Anterior cingulate cortex (tissue), 58 donors: ENCODE measurements around the gene KLHL6.
"Not testable (repeated sequence)": the region's sequence is repeated elsewhere in the genome, so short reads cannot be mapped to it uniquely, and the experiment has no call there.

Experiments
- DNase-seq, 58 donors: peaks; one replicate each; lab custom pipeline; 2025; lab: John Stamatoyannopoulos, UW

The KLHL6 gene

DNA sequence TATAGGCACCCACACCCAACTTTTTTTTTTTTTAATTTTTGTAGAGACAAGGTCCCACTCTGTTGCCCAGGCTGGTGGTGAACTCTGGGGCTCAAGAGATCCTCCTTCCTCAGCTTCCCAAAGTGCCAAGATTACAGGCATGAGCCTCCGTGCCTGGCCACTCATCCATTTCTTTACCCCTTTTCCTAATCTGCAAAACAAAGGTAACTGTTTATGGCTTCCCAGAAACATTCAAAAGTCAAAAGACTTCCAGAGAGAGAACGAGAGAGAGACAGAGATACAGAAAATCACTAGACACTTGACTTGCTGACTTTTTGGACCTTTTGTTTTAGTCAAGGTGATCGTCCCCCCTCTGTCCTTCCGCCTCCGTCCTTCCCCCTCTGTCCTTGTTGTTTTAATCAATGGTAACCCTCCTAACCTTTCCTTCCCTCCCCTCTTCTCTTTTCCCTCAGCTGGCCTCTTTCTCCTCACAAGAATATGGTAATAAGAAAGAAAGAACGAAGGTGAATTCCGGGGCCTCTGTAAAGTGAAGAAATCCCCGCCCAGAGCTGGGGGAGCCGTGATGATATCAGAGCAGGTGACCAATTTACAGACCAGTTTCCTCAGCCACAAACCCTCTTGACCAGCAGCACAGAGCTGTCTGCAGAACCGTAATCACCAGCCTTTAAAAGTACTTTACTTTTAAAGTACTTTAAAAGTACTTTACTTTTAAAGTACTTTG, 21.9 kb downstream of the KLHL6 start:
- no peak for DNase-seq

DNA sequence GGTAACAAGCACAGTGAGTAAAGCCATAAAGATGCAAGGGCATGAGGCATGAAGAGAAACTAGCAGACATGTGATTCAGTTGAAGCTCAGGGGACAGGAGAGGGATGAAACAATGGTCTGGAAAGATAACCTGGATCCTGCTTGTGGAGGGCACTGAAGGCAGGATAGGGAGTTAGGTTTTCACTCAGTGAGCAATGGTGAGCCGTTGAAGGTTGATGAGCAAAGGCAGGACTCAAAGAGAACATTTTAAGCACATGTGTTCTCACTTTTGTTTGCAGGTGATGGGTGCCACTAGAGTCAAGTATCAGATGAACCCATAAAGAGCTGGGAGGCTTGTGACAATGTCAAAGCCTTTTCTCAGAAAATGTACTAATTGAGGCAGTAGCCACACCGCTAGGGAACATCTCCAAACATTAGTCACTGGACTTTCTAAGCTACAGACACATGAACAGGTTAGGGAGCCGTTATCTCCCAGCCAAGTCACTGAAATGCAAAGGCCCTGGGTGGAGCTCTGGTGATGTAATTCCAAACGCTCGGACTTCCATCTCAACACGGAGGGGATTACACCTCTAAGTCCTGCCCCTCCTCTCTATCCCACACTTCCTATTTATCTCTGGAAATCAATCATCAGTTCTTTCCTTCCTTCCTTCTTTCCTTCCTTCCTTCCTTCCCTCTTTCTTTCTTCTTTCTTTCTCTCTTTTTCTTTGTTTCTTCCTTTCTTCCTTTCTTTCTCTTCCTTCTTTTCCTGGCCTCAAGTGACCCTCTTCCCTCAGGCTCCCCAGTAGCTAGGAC, 22.7 kb downstream of the KLHL6 start:
- no peak for DNase-seq

DNA sequence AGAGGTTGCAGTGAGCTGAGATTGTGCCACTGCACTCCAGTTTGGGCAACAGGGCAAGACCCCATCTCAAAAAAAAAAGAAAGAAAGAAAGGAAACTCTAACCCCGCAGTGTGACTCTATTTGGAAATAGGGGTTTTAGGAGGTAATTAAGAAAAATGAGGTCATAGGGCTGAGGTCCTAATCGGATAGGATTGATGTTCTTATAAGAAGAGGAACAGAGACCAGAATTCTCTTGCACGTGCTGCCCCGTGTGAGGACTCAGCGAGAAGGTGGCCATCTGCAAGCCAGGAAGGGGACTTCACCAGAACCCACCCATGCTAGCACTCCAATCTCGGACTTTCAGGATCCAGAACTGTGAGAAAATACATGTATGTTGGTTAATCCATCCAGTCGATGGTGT, 25.8 kb downstream of the KLHL6 start:
- DNase-seq, result no peak

DNA sequence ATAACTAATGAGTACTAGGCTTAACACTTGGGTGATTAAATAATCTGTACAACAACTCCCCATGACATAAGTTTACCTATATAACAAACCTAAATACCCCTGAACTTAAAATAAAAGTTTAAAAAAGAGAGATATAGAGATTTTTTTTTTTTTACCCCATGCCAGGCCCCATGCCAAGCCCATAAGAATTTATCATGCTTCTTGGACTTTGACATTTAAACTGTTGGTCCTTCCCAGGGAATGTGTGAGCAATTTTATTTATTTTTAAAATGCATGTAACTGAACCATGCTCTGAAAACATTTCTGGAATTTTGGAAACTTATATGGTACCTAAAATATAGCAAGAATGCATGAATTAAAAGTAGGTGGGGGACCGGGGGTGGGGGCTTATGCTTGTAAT, 26.3 kb downstream of the KLHL6 start:
- no peak for DNase-seq

DNA sequence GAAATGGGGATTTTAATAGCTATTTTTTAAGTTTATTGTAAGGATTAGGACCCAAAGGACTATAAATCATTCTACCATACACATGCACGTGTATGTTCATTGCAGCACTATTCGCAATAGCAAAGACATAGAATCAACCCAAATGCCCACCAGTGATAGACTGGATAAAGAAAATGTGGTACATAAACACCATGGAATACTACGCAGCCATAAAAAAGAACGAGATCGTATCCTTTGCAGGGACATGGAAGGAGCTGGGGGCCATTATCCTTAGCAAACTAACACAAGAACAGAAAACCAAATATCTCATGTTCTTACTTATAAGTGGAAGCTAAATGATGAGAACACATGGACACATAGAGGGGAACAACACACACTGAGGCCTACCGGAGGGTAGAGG, 26.7 kb downstream of the KLHL6 start:
- not testable (repeated sequence) for DNase-seq

DNA sequence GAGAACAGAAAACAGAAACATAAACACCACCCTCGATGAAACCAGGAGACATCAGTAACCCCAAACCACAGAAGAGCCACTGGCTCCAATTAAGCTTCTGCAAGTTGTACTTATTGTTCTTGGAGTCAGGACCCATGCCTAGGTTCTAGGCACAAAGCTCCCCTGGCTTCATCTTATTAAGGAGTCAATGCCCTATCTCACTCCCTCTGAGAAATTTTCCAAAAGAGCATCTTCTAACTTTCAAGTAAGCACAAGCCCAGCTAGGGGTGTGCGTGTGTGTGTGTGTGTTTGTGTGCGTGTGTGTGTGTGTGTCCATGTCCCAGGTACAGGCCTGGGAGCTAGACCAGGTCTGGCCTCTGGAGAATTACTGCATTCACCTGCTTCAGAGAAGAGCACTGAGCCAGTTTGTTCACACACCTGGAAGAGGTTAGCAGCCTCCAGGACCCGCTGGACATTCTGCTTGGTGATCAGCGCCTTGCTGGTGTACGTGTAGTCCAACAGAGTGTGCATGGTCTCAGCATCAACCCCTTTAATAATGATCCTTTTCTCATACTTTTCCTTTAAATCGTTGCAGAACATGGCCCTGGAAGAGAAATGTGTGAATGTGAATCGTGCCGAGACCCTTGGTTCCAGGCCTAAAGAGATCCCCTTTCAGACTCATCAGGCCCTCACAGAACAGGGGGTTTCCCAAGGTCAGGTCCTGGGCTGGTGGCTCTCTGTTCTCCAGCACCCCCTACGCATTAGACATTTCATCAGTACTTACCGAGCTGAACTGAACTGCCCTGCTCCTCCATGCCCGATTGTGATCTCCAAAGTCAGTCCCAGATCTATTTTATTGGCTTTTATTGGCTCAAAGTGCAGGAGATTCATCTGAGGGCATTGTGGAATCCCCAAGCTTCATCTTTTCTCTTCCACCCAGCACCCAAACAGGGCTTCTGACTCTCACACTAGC, 27.8 kb downstream of the KLHL6 start:
- DNase-seq, result no peak

DNA sequence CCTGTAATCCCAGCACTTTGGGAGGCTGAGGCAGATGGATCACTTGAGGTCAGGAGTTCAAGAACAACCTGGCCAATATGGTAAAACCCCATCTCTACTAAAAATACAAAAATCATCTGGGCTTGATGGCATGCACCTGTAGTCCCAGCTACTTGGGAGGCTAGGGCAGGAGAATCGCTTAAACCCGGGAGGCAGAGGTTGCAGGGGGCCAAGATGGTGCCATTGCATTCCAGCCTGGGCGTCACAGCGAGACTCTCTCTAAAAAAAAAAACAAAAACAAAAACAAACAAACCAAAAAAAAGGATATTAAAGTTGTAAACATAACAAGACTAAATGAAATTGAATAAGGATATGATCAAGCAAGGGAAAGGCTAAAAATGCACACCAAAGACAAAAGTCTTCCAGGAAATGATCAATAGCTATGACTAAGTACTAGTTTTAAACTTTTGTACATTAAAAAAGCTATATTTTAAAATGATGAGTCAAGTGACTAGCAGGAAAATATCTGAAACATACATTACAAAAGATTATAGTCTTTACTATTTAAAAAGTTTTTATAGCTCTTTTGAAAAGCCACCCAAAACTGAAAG, 28.6 kb downstream of the KLHL6 start:
- DNase-seq, result no peak

DNA sequence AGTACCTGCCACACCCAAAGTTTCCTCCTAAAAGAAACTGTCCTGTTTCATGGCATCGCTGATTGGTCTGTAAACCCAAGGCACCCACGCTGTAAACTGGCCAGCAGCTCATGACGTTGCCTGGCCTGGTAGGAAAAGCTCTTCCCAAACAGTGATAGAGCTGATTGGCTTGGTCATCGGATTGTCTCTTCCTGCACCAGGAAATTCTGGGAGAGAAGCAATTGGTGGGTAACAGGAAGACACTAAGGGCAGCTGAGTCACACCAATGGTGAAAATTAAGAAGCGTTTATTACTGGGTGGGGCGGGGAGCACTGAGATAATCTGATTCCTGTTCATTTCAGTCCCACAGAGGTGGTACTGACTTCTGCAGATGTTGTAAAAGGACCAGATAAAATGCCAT, 31.0 kb downstream of the KLHL6 start:
- no peak for DNase-seq

DNA sequence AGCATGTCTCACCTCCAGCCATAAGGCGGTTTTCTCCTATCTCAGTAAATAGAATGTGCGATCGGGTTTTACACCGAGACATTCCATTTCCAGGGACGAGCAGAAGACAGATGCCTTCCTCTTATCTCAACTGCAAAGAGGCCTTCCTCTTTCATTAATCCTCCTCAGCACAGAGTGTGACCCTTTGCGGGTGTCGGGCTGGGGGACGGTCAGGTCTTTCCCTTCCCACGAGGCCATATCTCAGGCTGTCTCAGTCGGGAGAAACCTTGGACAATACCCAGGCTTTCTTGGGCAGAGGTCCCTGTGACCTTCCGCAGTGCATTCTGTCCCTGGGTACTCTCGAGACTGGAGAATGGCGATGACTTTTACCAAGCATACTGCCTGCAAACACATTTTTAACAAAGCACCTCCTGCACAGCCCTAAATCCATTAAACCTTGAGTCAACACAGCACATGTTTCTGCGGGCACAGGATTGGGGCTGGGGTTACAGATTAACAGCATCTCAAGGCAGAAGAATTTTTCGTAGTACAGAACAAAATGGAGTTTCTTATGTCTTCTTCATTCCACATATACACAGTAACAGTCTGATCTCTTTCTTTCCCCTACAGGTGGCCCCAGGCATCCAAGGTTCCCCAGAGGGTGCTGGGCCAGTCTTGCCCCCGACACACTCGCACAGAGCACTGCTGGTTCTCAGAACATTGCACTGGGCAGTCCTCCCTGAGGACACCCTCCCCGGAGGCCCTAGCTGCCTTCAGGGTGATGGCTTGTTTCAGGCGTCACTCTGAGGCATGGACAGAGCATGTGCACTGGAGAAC, 34.6 kb downstream of the KLHL6 start:
- DNase-seq, result not testable (repeated sequence)

DNA sequence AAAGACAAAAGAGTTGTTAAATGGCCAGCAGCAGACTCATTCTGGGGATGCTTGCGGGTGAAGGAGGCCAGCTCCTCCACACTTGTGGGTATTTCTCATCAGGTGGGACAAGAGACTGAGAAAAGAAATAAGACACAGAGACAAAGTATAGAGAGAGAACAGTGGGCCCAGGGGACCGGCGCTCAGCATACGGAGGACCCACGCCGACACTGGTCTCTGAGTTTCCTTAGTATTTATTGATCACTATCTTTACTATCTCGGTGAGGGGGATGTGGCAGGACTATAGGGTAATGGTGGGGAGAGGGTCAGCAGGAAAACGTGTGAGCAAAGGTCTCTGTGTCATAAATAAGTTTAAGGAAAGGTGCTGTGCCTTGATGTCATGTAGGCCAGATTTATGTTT, 35.2 kb downstream of the KLHL6 start:
- DNase-seq, result not testable (repeated sequence)

DNA sequence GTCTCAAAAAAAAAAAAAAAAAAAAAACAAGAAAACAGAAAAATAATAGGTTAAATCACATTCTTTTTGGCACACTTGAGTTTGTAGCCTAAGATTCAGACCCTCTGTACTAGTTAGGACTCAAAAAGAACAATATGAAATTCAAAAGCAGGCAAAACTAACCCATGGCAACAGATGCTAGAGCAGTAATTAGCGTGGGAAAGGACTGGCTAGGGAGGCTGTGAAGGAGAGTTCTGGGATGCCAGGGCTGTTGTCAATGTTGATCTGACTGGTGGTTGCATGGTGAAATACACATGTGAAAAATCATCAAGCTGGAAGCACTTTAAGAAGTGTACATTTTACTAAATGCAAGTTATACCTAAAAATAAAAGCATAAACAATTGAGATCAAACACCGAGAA, 35.6 kb downstream of the KLHL6 start:
- DNase-seq, result no peak

DNA sequence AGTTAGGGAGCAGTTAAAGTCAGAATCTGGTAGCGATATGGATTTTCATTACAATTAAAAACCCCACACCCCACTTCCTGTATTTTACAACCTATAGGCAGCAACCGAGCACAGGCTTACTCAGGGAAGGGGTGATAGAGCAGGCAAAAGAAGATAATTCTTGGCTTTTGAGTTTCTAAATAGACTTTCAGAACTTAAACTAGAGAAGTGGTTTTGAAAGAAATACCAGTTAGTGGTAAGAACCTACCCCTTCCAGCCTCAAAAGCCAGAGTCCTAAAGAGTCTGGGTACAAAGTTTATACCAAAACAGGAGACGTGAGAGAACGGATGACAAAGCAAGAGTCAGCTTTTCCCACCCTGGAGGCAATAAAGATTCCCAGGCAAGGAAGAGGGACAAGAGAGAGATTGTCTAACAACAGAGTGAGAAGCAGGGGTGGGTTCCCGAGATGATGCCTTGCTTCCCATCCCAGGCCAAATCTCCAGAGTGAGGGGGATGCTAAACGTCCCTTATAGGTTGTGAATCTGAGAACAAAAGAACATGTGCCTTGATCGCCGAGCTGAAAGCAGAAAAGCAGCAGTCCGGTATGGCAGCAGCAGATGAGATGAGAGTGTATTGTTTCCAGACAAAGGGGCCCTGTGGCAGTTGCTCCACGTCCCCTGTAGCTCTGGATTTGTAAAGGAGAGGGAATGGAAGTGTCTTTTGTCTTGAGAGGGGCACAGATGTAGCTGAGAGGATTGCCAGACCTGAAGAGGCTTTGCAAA, 36.8 kb downstream of the KLHL6 start:
- peak in 6 of 58 donors; percentile 7 to 40 (median 21) for DNase-seq

DNA sequence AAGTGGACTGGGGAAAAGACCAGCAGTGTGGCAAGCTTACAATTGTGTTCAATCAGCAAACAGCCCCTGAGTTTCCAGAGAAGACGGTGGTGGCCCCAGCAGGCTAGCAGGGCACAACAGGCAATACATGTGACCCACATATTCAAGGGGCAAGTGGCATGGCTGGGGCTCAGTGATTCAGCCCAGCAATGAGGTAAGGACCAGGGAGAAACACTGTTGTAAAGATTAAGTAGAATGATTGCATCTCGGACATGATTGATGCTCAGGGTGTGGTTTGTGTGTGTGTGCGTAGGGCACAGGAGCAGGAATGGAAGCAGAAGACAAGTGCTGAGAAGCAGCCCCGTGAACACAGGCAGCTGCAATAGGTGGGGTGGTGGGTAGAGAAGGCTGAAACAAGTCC, 37.9 kb downstream of the KLHL6 start:
- DNase-seq, result no peak

DNA sequence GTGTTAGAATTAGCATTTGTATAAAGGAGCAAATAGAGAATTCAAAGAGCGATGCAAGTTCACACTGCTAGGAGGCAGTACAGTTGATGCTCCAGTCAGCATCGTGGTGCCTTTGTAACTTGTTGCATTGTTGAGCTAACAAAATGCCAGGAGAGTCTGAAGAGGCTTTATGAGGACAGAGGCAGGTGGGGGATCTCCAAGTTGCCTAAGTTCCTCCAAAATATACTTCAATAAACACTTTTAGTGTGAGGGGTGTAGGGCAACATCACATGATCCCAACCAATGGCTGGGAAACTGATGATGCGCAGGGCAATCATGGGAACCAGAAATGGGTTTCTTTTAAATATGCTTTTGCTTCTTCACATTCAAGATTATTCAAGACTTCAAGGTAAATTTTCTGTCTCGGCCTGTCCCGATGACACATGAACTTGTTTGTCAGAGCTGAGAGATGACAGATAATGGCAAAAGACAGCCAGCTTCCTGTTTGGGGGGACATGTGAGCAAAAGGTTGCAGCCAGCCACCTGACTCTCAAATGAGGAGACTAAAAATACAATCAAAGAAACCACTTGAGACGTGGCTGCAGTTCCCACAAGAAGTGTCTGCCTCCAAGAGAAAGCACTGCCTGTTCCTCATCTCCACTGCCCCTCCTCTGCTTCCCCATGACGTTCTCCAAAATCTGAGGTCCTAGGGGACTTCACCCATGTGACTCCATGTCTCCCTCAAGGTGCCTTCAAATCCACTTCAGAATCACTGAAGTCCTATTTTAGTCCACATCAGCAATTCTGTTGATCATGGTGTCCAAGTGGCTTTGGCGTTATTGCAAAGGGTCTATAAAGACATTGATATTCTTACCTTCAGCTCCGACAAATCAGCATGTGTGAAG, 39.3 kb downstream of the KLHL6 start:
- peak in 1 of 58 donors; percentile 13 for DNase-seq

DNA sequence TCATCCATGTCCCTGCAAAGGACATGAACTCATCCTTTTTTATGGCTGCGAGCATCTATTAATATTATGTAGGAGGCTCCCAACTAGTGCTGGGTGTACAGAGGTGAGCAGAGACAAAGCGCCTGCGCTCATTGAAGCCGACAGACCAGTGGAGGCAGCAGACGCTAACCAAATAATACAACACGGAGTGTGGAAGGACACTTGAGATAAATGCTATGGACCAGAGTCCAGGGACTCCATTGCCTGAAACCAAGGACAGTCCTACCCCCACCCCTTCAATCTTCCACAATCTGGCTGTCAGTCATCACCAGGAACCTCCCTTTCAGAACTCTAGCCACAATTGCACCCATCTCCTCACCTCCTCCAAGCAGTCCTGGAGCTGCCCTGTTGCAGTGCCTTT, 41.5 kb downstream of the KLHL6 start:
- no peak for DNase-seq

DNA sequence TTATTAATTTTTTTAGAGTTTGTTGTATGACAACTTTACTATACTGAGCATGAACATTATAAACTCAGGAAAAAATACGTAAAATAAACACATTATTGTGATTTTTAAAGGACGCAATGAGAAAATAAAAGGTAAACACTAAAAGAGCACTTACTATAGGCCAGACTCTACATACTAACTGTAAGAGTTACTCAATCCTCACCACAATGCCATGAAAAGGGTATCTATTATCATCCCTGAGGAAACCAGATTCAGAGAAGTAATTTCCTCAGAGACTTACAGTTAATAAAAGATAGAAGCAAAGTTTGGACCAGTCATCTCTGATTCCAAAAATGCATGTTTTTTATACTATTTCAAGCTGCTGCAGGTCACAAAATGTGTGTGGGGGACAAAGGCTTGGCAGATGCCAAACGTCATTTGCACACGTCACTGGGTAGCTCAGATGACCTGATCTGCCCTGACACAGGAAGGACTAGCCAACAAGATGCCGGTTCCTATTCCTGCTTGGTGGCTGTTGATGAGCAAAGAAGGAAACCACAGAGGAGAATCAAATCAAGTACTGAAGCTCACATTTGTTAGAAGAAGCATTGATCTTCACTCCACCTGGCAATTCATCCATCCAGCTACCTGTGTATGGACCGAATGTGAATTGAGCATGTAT, 42.3 kb downstream of the KLHL6 start:
- DNase-seq, result no peak
